AG04449 (cell line): ENCODE data around the gene CRABP1.
A peak's percentile ranks its signal among the peaks of the same experiment; 100 is the strongest.

Source experiments
- CTCF ChIA-PET: fragments of 350-600 bp; formaldehyde crosslinking; extraction: SDS; loops from one replicate; lab custom pipeline; 2021; ENCODE audit warnings: antibody characterized with exemption; lab: Yijun Ruan, JAX
- POLR2A ChIA-PET: fragments of 400-600, 350-600 bp; formaldehyde crosslinking; extraction: SDS; loops from one replicate; lab custom pipeline; 2020; ENCODE audit warnings: antibody characterized with exemption, inconsistent platforms; lab: Yijun Ruan, JAX
- DNase-seq: peaks from one replicate; pipeline ENCODE4 v3.0.0-alpha.2; 2010; ENCODE audit warnings: low read depth, low spot score
- H3K4me3 ChIP-seq: 2 replicates; pipeline ENCODE4 v1.5.1; 2011; ENCODE audit warnings: low read depth, mild to moderate bottlenecking, control low read depth, low read length
- TF ChIP-seq, protein P1 (sequence below): IDR thresholded peaks from one replicate; pipeline ENCODE4 v1.5.1; 2011; ENCODE audit warnings: mild to moderate bottlenecking, moderate library complexity, low read length, control low read depth, inconsistent platforms; ENCODE audit not compliant: insufficient read depth; ENCODE audit errors: missing control alignments

The CRABP1 gene

DNA sequence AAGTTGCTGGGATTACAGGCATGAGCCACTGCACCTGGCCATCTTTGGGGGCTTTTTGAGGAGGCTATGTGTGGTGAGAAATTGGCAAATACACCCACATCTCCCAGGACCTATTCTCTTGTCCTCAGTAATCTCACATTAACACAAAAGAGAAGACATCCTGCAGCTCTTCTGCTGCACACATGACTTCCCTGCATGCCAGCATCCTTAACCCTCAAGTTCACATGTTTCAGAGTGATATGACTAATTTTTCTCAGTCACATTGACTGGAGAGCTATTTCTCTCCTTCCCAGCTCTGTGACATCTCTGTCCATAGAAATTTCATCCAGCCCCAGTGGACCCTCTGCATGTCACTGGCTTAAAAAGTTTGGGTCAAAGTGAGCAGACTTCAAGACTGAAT, 38.8 kb upstream of the CRABP1 start:
- TF ChIP-seq, protein P1, sequence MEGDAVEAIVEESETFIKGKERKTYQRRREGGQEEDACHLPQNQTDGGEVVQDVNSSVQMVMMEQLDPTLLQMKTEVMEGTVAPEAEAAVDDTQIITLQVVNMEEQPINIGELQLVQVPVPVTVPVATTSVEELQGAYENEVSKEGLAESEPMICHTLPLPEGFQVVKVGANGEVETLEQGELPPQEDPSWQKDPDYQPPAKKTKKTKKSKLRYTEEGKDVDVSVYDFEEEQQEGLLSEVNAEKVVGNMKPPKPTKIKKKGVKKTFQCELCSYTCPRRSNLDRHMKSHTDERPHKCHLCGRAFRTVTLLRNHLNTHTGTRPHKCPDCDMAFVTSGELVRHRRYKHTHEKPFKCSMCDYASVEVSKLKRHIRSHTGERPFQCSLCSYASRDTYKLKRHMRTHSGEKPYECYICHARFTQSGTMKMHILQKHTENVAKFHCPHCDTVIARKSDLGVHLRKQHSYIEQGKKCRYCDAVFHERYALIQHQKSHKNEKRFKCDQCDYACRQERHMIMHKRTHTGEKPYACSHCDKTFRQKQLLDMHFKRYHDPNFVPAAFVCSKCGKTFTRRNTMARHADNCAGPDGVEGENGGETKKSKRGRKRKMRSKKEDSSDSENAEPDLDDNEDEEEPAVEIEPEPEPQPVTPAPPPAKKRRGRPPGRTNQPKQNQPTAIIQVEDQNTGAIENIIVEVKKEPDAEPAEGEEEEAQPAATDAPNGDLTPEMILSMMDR, result no peak
- POLR2A ChIA-PET, result interaction anchor here (0.5 kb wide), 1 partner anchor 613 kb away, joined by 3 read pairs; no protein-coding TSS in a partner anchor
- CTCF ChIA-PET, result interaction anchor here (0.9 to 18.6 kb wide), 3 partner anchors 9 to 193 kb away, joined by 3 to 714 read pairs (median 3); no protein-coding TSS in a partner anchor
- no peak overlapping the region for H3K4me3 ChIP-seq
- no peak for DNase-seq

- CTCF ChIA-PET, result interaction anchor here (0.9 to 18.6 kb wide), 3 partner anchors 8 to 194 kb away, joined by 3 to 714 read pairs (median 3); no protein-coding TSS in a partner anchor
- no peak for DNase-seq
- POLR2A ChIA-PET, result interaction anchor here (1.2 kb wide), 1 partner anchor 21 kb away, joined by 4 read pairs; no protein-coding TSS in a partner anchor
- no peak overlapping the region for H3K4me3 ChIP-seq
- TF ChIP-seq, protein P1, result no peak
These were observed 38.3 kb upstream of the CRABP1 start for GRCh38 chr15:78301828-78302227.

- DNase-seq, result peak; percentile 82
- ChIA-PET POLR2A (interaction anchor here (1.1 to 1.2 kb wide), 2 partner anchors 22 to 135 kb away, joined by 3 to 4 read pairs; partner anchors contain the start of gene IREB2), CTCF (interaction anchor here (18.6 kb wide), 1 partner anchor 115 kb away, joined by 714 read pairs; no protein-coding TSS in a partner anchor)
- TF ChIP-seq, protein P1, result no peak
- H3K4me3 ChIP-seq, result no peak overlapping the region
These were observed 37.4 kb upstream of the CRABP1 start for GRCh38 chr15:78302579-78303312.

GRCh38 chr15:78304216-78305066, 35.7 kb upstream of the CRABP1 start:
- no peak for DNase-seq
- ChIA-PET CTCF (interaction anchor here (0.9 to 18.6 kb wide), 4 partner anchors 13 to 134 kb away, joined by 3 to 714 read pairs (median 40); partner anchors contain the start of gene IREB2), POLR2A (no interaction called here)
- TF ChIP-seq, protein P1, result no peak
- H3K4me3 ChIP-seq, result no peak overlapping the region

DNA sequence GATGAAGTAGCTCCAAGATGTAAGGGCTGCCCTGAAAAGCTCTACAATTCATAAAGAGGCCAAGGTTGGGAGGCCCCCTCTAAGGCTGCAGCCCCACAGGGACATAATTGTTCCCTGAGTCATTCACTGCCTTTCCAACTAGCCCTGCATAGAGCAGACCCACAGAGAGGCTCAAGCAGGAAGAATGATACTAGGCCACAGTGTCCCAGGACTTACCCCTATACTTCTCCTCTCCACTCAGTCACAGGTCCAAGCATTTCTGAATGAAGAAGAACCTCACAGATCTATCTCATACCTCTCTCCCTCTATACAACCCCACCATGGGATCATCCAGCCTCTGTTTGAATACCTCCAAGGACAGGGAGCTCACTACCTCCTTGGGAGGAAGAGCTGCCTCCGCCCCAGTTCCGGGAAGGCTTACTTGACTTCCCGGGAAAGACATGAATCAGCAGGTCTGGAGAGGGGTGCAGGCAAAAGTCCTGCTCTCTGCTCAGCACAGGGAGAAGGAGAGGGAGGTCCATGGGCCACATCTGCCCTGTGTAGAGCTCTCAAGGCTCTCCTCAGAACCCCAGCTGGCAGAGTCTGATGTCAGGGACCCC, 33.9 kb upstream of the CRABP1 start:
- POLR2A ChIA-PET, result no interaction called here
- H3K4me3 ChIP-seq, result no peak overlapping the region
- CTCF ChIA-PET, result interaction anchor here (1.0 to 18.6 kb wide), 12 partner anchors 9 to 347 kb away, joined by 3 to 714 read pairs (median 11); partner anchors contain the start of gene IREB2
- TF ChIP-seq, protein P1, result no peak
- DNase-seq, result no peak
